Measurements from ENCODE around the gene POP4.

GRCh38 chr19:29574510-29574909, 31.6 kb upstream of the POP4 start:
- TF ChIP-seq CTCF (IDR thresholded peaks at IDR 0.05) (no peak), POLR2A (IDR thresholded peaks at IDR 0.05) (no peak)
